IMR-90 (cell line): Measurements from ENCODE around the gene ZNF467. TPM values are rescaled to one million over a fixed set of nuclear protein-coding genes. Genes with fewer than 3 reads are reported as not detected.

Experiments
- ATAC-seq: fragments of 200-7000 bp; cut with Tn5 transposase; 2 replicates; pipeline ENCODE4 v1.9.1; 2020; ENCODE audit warnings: low read depth, mild to moderate bottlenecking, moderate library complexity
- BruUV-seq: library from RNA; stranded (reverse); fragments of 400-500 nt; replicated peaks from 2 replicates; lab custom pipeline; 2021; lab: Mats Ljungman, UMichigan
- CTCF ChIA-PET: fragments of 300-600 bp; formaldehyde crosslinking; extraction: SDS; loops from one replicate; lab custom pipeline; 2021; ENCODE audit warnings: antibody characterized with exemption; lab: Yijun Ruan, JAX
- POLR2A ChIA-PET: fragments of 300-600 bp; sonication (Branson Sonifier 250); formaldehyde crosslinking; loops from one replicate; lab custom pipeline; 2022; ENCODE audit warnings: antibody characterized with exemption; ENCODE audit not compliant: unreplicated experiment; lab: Charles Lee
- DNase-seq: peaks from one replicate; pipeline ENCODE4 v3.0.0; 2013
- H2AFZ ChIP-seq: replicated peaks from 2 replicates; pipeline ENCODE3; 2013; ENCODE audit warnings: low read length, mild to moderate bottlenecking; ENCODE audit not compliant: poor library complexity
- H2AK5ac ChIP-seq: 2 replicates; pipeline ENCODE4 v1.6.1; 2013; ENCODE audit warnings: low read depth, low read length, inconsistent platforms
- H2AK9ac ChIP-seq: replicated peaks from 2 replicates; pipeline ENCODE3; 2013; ENCODE audit warnings: mild to moderate bottlenecking, low read depth, low read length, moderate library complexity; ENCODE audit not compliant: poor library complexity
- H2BK120ac ChIP-seq: 2 replicates; pipeline ENCODE4 v1.6.1; 2013; ENCODE audit warnings: low read depth, low read length, inconsistent platforms
- H2BK15ac ChIP-seq: 3 replicates; pipeline ENCODE4 v1.6.1; 2013; ENCODE audit warnings: low read depth, low read length, inconsistent platforms
- H2BK20ac ChIP-seq: 2 replicates; pipeline ENCODE4 v1.6.1; 2013; ENCODE audit warnings: low read depth, mild to moderate bottlenecking, inconsistent platforms, low read length, moderate library complexity
- H2BK5ac ChIP-seq: 2 replicates; pipeline ENCODE4 v1.6.1; 2013; ENCODE audit warnings: mild to moderate bottlenecking, low read depth, low read length, inconsistent platforms; ENCODE audit not compliant: poor library complexity, severe bottlenecking
- H3K14ac ChIP-seq: replicated peaks from 2 replicates; pipeline ENCODE4 v1.6.1; 2013; ENCODE audit warnings: low read depth, low read length, inconsistent platforms
- H3K18ac ChIP-seq: 2 replicates; pipeline ENCODE4 v1.6.1; 2013; ENCODE audit warnings: low read depth, low read length, control low read depth
- H3K23ac ChIP-seq: 2 replicates; pipeline ENCODE4 v1.6.1; 2013; ENCODE audit warnings: low read depth, low read length, inconsistent platforms
- H3K27ac ChIP-seq: 2 replicates; pipeline ENCODE4 v1.5.1; 2013; ENCODE audit warnings: mild to moderate bottlenecking, control low read depth, low read length; ENCODE audit not compliant: insufficient read depth
- H3K27me3 ChIP-seq: 2 replicates; pipeline ENCODE4 v1.6.1; 2013; ENCODE audit warnings: low read length; ENCODE audit not compliant: control insufficient read depth, insufficient read depth
- H3K36me3 ChIP-seq: 2 replicates; pipeline ENCODE4 v1.6.1; 2013; ENCODE audit warnings: low read length, mixed read lengths; ENCODE audit not compliant: control insufficient read depth, insufficient read depth
- H3K4ac ChIP-seq: 2 replicates; pipeline ENCODE4 v1.6.1; 2013; ENCODE audit warnings: low read depth, low read length, inconsistent platforms
- H3K4me1 ChIP-seq: 2 replicates; pipeline ENCODE4 v1.6.1; 2013; ENCODE audit warnings: low read length, mixed read lengths; ENCODE audit not compliant: control insufficient read depth, insufficient read depth
- H3K4me2 ChIP-seq: 2 replicates; pipeline ENCODE4 v1.6.1; 2013; ENCODE audit warnings: low read depth, mild to moderate bottlenecking, control low read depth, low read length, moderate library complexity
- H3K4me3 ChIP-seq: 2 replicates; pipeline ENCODE4 v1.5.1; 2013; ENCODE audit warnings: low read depth, mild to moderate bottlenecking, control low read depth, low read length, moderate library complexity; ENCODE audit not compliant: insufficient read depth
- H3K56ac ChIP-seq: 2 replicates; pipeline ENCODE4 v1.6.1; 2013; ENCODE audit warnings: low read length, inconsistent platforms; ENCODE audit not compliant: insufficient read depth; ENCODE audit errors: extremely low read depth
- H3K79me1 ChIP-seq, 2 experiments: 2 replicates each; pipeline ENCODE4 v1.6.1; 2013; ENCODE audit warnings: low read length in 2 of 2, inconsistent platforms in 1 of 2, low read depth in 1 of 2
- H3K9ac ChIP-seq: 2 replicates; pipeline ENCODE4 v1.6.1; 2013; ENCODE audit warnings: low read depth, low read length, control low read depth
- H3K9me1 ChIP-seq: 2 replicates; pipeline ENCODE4 v1.6.1; 2013; ENCODE audit warnings: low read length, inconsistent platforms; ENCODE audit not compliant: insufficient read depth
- H3K9me3 ChIP-seq: 2 replicates; pipeline ENCODE4 v1.6.1; 2013; ENCODE audit warnings: low read length; ENCODE audit not compliant: control insufficient read depth, insufficient read depth
- H4K20me1 ChIP-seq: 2 replicates; pipeline ENCODE4 v1.6.1; 2013; ENCODE audit warnings: low read length, inconsistent platforms; ENCODE audit not compliant: insufficient read depth
- H4K5ac ChIP-seq: 2 replicates; pipeline ENCODE4 v1.6.1; 2013; ENCODE audit warnings: mild to moderate bottlenecking, low read depth, low read length, control low read depth
- H4K8ac ChIP-seq, 2 experiments: 2 replicates each; pipeline ENCODE4 v1.6.1; 2013; ENCODE audit warnings: low read depth in 2 of 2, low read length in 2 of 2, control low read depth in 1 of 2, inconsistent platforms in 1 of 2
- H4K91ac ChIP-seq: 2 replicates; pipeline ENCODE4 v1.6.1; 2013; ENCODE audit warnings: low read depth, low read length, inconsistent platforms; ENCODE audit not compliant: insufficient read depth
- BHLHE40 ChIP-seq: fragments of 150-350 bp; IDR thresholded peaks from 2 replicates; pipeline ENCODE4 v1.6.1; 2016; ENCODE audit warnings: mild to moderate bottlenecking, low read depth, low read length
- CEBPB ChIP-seq: IDR thresholded peaks from 2 replicates; pipeline ENCODE4 v1.6.1; 2012; ENCODE audit warnings: low read depth, low read length, improper control_type of control experiment
- CHD1 ChIP-seq: IDR thresholded peaks from 2 replicates; pipeline ENCODE4 v1.6.1; 2012; ENCODE audit warnings: low read depth, low read length, improper control_type of control experiment
- ELK1 ChIP-seq: fragments of 150-350 bp; IDR thresholded peaks from 2 replicates; pipeline ENCODE4 v1.6.1; 2016; ENCODE audit warnings: low read depth, mild to moderate bottlenecking, low read length, moderate library complexity, borderline replicate concordance
- FOS ChIP-seq: fragments of 150-350 bp; IDR thresholded peaks from 2 replicates; pipeline ENCODE4 v1.6.1; 2016; ENCODE audit warnings: low read depth, low read length
- MAFK ChIP-seq: IDR thresholded peaks from 2 replicates; pipeline ENCODE4 v1.6.1; 2012; ENCODE audit warnings: low read depth, low read length, improper control_type of control experiment
- MAZ ChIP-seq: IDR thresholded peaks from 2 replicates; pipeline ENCODE4 v1.6.1; 2012; ENCODE audit warnings: low read depth, mild to moderate bottlenecking, low read length, improper control_type of control experiment, moderate library complexity, borderline replicate concordance
- MXI1 ChIP-seq: IDR thresholded peaks from 2 replicates; pipeline ENCODE4 v1.6.1; 2012; ENCODE audit warnings: low read depth, mild to moderate bottlenecking, low read length, moderate library complexity, borderline replicate concordance
- NFE2L2 ChIP-seq: fragments of 150-350 bp; IDR thresholded peaks from 2 replicates; pipeline ENCODE4 v1.6.1; 2016; ENCODE audit warnings: low read depth, mild to moderate bottlenecking, low read length
- POLR2A ChIP-seq: IDR thresholded peaks from 2 replicates; pipeline ENCODE4 v1.6.1; 2012; ENCODE audit warnings: mild to moderate bottlenecking, low read depth, low read length
- RAD21 ChIP-seq: IDR thresholded peaks from 2 replicates; pipeline ENCODE4 v1.6.1; 2012; ENCODE audit warnings: low read length, improper control_type of control experiment
- RCOR1 ChIP-seq: IDR thresholded peaks from 2 replicates; pipeline ENCODE4 v1.6.1; 2012; ENCODE audit warnings: mild to moderate bottlenecking, low read length, improper control_type of control experiment; ENCODE audit not compliant: insufficient replicate concordance
- RFX5 ChIP-seq: IDR thresholded peaks from 2 replicates; pipeline ENCODE4 v1.8.0; 2012; ENCODE audit warnings: low read depth, mild to moderate bottlenecking, low read length, moderate library complexity
- whole genome bisulfite sequencing, 2 experiments: methylation state at CpG; one replicate each; pipeline versions ENCODE4 v1.1.5 to v1.1.7; 2013; ENCODE audit warnings: missing lambda C conversion rate in 2 of 2; ENCODE audit not compliant: insufficient read length in 1 of 2; ENCODE audit errors: extremely low coverage in 2 of 2; 5-methylcytosine and 5-hydroxymethylcytosine counted together
- dilution Hi-C: fragments of 300-500 bp; cut with HindIII; formaldehyde crosslinking; loops from one replicate; pipeline ENCODE4 v1.14.3; 2018; ENCODE audit warnings: low sequenced_read_pairs; ENCODE audit not compliant: unreplicated experiment
- in situ Hi-C: fragments of 300-500 bp; cut with MboI; formaldehyde crosslinking; loops from 3 replicates; pipeline ENCODE4 v1.14.3; 2019; ENCODE audit warnings: low sequenced_read_pairs, inconsistent platforms, mixed read lengths
- intact Hi-C: fragments of 100-400 bp; cut with micrococcal nuclease; formaldehyde crosslinking; loops from 2 replicates; pipeline ENCODE4 v1.10.0; 2022
- polyA plus RNA-seq, 3 experiments: library from polyadenylated mRNA; depleted of rRNA; stranded (reverse); fragments of >200 nt; gene quantifications; 2 replicates each; pipeline ENCODE4 v1.2.3, GENCODE V29; 2012; ENCODE audit warnings: low replicate concordance in 1 of 3
- total RNA-seq: library from RNA; depleted of rRNA; stranded (reverse); fragments of >200 nt; gene quantifications from 2 replicates; pipeline ENCODE4 v1.2.3, GENCODE V29; 2012
- TF ChIP-seq, protein P1 (sequence below): fragments of 150-350 bp; IDR thresholded peaks from 2 replicates; pipeline ENCODE4 v1.6.1; 2017; ENCODE audit warnings: mild to moderate bottlenecking, antibody characterized with exemption, low read length, low read depth
- TF ChIP-seq, protein P2 (sequence below): conservative IDR thresholded peaks from 2 replicates; pipeline ENCODE4 v1.5.1; 2012; ENCODE audit warnings: mild to moderate bottlenecking, low read depth, low read length, improper control_type of control experiment

Gene ZNF467
- total and polyA plus RNA-seq, 2 of the 4 experiments (the other 2 are of a cell fraction): 0.67 TPM; not detected in 1

DNA sequence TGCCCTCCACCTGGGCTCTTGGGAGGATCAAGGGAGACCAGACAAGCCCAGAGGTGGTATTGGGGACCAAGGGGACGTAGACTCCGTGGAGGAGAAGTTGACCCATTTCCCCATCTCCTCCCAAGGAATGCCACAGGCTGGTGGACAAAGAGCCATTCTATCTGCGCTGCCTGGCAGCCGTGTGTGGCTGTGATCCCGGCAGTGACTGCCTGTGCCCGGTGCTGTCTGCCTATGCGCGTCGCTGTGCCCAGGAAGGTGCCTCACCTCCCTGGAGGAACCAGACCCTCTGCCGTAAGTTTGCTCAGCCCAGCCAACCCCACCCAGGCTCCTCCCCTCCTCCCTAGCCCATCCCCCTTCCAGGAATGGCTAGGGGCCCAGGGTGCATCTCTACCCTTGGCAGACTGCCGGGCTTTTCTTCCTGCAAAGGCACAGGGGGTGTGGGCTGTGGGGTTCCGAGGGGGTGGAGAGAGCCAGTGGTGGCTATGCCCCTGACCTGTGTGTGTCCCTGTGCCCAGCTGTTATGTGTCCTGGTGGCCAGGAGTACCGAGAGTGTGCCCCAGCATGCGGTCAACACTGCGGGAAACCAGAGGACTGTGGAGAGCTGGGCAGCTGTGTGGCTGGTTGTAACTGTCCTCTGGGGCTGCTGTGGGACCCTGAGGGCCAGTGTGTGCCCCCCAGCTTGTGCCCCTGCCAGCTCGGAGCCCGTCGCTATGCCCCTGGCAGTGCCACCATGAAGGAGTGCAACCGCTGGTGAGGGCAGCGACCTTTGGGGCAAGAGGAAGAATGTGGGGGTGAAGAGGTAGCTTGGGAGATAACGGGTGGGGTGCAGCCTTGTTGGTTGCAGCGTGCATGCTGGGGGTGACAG, 10.2 kb upstream of the ZNF467 start:
- no peak for TF ChIP-seq POLR2A
- TF ChIP-seq BHLHE40: no peak
- TF ChIP-seq, protein P1, sequence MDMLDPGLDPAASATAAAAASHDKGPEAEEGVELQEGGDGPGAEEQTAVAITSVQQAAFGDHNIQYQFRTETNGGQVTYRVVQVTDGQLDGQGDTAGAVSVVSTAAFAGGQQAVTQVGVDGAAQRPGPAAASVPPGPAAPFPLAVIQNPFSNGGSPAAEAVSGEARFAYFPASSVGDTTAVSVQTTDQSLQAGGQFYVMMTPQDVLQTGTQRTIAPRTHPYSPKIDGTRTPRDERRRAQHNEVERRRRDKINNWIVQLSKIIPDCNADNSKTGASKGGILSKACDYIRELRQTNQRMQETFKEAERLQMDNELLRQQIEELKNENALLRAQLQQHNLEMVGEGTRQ: no peak
- TF ChIP-seq, protein P2, sequence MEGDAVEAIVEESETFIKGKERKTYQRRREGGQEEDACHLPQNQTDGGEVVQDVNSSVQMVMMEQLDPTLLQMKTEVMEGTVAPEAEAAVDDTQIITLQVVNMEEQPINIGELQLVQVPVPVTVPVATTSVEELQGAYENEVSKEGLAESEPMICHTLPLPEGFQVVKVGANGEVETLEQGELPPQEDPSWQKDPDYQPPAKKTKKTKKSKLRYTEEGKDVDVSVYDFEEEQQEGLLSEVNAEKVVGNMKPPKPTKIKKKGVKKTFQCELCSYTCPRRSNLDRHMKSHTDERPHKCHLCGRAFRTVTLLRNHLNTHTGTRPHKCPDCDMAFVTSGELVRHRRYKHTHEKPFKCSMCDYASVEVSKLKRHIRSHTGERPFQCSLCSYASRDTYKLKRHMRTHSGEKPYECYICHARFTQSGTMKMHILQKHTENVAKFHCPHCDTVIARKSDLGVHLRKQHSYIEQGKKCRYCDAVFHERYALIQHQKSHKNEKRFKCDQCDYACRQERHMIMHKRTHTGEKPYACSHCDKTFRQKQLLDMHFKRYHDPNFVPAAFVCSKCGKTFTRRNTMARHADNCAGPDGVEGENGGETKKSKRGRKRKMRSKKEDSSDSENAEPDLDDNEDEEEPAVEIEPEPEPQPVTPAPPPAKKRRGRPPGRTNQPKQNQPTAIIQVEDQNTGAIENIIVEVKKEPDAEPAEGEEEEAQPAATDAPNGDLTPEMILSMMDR: no peak
- no peak for TF ChIP-seq MXI1
- no peak for TF ChIP-seq CEBPB
- no peak for TF ChIP-seq RAD21
- no peak for TF ChIP-seq NFE2L2
- TF ChIP-seq RCOR1: no peak
- no peak for TF ChIP-seq CHD1
- TF ChIP-seq ELK1: no peak
- no peak for TF ChIP-seq RFX5
- TF ChIP-seq MAZ: no peak
- TF ChIP-seq FOS: no peak
- no peak for TF ChIP-seq MAFK
- Histone ChIP-seq H2AK9ac (no peak overlapping the region), H3K4me2 (no peak overlapping the region), H3K36me3 (no peaks in the 10 kb centered on the region), H3K4ac (no peak overlapping the region), H3K18ac (no peak overlapping the region), H2BK15ac (no peak overlapping the region), H2BK20ac (no peak overlapping the region), H3K27me3 (peaks cover 25% of the 10 kb centered on the region), H2BK120ac (no peak overlapping the region), H3K9me3 (no peaks in the 10 kb centered on the region), H3K9me1 (no peaks in the 10 kb centered on the region), H3K9ac (no peak overlapping the region), H2AFZ (no peak overlapping the region), H2BK5ac (no peak overlapping the region), H3K23ac (no peak overlapping the region), H3K4me3 (no peak overlapping the region), H3K27ac (no peak overlapping the region), H3K4me1 (no peaks in the 10 kb centered on the region), H2AK5ac (no peak overlapping the region), H4K5ac (no peak overlapping the region), H4K8ac (no peak overlapping the region), H3K79me1 (no peaks in the 10 kb centered on the region), H4K91ac (no peak overlapping the region), H4K20me1 (no peaks in the 10 kb centered on the region), H3K56ac (no peak overlapping the region), H3K14ac (no peak overlapping the region)
- CTCF ChIA-PET: no interaction called here
- intact Hi-C loops (no loop called here), in situ Hi-C loops (no loop called here), dilution Hi-C loops (no loop called here)
- DNase-seq (no peak), ATAC-seq (no peak)
- POLR2A ChIA-PET: no interaction called here
- 62% methylated on average over 6 of the region's 22 CpGs; no CpG with 5 or more reads in 1 of the 2 experiments for WGBS, 2 experiments
- no TSS peak for BruUV-seq
